GM21529 (cell line): ENCODE results near the gene IRAK1.
A peak's percentile ranks its signal among the peaks of the same experiment; 100 is the strongest.

ENCODE experiments used
- ATAC-seq: cut with Tn5 transposase; IDR thresholded peaks from one replicate; pipeline ENCODE4 v1.9.1; 2021; ENCODE audit not compliant: unreplicated experiment

The IRAK1 gene

DNA sequence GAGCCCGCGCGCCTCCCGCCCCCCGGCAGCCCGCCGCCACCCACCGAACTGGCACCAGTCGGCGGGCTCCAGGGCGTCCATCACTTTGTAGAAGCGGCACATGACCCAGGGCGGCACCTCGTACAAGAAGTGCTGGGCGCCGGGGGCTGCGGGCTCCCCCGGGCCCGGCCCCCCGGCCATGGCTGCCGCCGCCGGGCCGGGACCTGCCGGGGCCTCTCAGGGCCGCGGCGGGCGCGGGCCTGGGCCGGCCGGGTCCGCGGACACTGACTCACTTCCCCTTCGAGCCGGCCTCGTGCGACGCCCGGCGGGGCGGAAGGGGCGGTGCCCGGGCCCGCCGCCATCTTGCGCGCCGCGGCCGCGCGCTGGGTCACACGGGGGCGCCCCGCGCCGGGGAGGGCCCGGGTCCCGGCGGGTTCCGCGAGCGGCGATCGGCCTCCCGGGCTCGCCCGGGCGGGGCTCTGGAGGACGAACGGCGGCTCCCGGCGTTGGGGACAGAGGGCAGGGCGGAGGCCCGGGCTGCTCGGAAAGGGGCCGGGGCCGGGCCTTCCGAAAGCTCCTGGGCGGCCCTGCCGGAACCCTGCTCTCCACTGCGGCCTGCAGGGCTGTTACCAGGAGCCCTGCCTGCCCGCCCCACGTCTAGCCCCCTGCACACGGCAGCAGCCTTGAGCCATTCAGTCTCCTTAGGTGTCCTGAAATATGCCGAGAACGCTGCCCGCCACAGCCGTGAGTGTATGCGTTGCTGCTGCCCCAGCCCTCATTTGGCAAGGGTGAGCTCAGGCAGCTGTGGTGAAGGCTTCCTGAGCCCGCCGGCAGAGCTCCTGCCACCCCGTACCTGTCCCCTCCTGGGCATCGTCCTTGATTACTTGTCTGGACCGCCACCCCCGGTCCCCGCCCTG, at the start of gene IRAK1:
IRAK1 (minus strand) TSS at position 270 of the 896 bp plus-strand sequence; CDS start at position 180, 90 bp downstream.
- peak; percentile 55 for ATAC-seq

DNA sequence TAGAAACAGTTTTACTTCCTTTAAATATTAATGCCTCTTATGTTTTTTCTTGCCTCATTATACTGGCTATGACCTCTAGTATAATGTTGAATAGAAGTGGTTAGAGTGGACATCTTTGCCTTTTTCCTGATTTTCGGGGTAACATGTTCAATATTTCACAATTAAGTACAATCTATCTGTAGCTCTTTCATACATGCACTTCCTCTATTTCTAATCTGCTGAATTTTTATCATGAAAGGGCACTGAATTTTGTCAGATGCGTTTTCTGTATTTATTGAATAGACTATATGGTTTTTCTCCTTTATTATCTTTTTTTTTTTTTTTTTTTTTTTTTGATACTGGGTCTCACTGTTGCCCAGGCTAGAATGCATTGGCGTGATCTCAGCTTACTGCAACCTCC, 48.9 kb upstream of the IRAK1 start:
- no peak for ATAC-seq

DNA sequence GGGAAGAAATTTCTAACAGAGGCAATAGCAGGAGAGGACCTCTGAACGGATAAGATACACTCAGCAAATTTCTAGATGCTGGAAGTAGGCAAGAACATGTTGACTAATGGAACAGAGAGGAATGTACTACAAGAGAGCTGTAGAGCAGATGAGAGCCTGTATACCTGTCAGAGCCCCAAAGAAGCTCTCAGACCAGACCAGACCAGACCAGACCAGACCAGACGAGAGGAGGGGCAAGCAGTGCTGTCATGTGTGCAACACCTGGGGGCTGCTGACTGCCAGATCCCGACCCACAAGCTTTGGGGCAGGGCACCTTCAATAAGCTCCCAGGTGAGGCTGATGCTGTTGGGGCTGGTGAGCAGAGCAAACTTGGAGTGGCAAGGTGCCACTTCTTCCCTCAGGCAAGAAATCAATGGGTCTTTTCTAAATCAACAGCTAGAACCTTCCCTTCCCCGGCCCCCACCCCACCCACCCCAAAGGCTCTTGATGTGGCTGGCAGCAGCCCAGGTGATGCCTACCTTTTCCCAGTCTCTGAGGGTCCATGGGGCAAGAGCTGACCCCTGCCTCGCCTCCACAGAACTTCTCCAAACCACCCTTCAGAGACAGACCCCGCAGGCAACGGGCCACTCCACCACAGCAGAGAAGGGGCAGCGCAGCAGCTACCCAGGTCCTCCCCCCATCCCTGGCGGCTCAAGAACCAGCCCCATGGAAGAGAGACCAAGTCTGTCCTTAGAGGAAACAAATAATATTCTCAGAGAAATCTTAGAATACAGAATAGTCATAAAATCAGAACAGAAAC, 45.1 kb upstream of the IRAK1 start:
- ATAC-seq, result no peak

DNA sequence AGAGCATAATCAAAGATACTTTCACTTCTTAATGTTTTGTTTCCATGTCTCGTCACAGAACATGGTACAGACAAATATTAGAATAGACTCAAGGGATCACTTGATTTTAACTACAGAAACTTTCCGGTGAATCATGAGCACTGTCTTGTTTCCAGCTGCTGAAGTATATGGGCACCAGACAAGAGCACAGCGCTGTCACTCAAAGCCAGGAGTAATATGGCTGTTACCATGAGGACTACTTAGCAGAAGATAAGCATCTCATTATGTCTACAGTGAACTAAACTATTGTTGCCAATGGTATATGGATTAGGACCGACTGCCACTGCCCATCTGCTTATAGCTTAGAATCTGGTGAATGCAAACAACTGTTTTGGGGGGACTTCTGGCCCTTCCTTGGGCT, 43.5 kb upstream of the IRAK1 start:
- no peak for ATAC-seq

DNA sequence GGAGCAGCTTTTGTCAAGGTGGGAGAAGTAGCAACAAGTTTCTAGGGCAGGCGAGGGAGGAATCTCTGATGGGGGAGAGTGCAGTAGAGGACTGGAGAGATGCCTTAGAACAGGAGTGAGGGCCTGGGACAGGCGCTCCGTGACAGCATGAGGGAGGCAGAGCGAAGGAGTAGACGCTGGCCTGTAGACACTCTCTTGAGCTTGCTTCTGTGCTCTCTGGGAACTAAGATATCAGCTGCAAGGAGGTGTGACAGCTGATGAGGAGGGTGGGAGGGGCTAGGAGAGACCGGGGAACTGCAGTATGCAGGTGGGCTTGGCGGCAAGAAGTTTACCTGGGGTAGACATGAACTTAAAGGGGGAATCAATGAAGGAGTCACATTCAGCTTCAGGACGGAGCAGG, 42.1 kb upstream of the IRAK1 start:
- ATAC-seq, result no peak

DNA sequence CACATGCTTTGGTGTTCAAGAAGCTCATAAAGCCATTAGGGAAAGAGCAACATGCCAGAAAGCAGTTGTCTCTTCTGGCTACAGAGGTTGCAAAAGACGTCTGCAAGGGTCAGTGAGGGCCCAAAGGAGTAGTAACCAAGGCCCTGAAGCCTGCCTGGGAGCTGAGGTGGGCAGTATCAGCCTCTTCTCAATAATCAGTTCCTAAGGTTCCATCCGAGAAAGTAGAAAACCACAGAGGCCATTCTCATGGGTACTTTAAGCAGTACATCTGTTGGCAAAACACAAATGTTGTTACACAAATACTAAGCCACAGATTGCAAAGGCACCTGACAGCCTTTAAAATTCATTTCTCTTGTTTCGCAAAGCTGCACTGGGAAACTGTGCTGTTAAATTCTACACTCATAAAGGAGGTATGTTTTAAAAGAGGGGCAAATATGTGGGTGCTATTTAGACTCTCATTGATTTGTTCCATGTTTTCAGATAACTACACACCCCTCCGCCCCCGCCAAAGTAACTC, 40.1 kb upstream of the IRAK1 start:
- ATAC-seq, result no peak

DNA sequence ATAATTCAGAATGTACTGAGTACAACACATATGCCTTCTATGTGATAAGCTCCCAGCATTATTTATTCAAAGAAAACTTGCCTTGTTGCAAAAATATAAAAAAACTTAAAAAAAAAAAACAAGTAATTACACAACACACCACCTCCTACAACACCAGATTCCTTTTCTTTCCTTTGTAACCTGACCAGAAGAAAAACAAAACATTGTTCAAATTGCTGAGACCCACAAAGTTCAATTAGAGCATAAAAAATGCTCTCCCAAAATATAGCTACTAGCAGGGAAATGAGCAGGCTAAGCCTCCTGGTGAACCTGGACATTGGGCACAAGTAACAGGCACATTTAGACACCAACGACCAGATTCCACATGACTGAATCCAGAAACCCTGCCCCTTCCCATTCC, 39.5 kb upstream of the IRAK1 start:
- no peak for ATAC-seq

DNA sequence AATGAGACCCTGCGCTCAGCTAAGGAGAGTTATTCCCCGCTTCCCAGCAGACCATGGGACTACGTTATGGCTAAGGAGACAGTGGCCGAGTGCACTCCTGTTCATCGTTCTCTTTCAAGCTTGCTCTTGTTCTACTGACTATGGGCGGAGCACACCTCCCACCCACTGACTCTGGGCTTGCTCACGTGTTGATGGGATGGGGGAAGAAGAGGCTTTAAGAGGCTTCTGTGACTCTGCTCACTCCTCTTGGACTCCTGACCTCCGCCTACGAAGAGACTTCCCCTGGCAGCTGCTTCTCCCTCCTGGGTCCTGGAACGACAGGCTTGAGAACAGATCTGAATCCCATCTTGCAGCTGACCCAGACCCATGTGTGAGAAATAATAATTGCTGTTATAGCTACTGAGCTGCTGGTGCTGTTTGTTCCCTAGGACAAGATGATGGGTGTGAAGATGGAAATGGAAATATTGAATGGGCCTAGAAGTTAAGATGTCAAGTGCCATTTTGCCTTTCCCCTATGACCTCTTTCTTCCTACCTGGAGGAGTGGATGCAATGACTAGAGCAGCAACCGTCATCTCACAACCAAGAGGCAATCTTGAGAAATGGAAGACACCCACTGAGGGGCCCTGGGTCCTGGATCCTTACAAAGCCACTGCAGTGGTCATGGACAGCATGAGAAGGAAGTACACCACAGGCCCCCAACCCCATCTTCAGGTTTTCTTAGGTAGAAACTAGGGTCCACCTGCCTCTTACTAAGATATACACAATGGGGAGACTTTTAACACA, 38.7 kb upstream of the IRAK1 start:
- no peak for ATAC-seq

DNA sequence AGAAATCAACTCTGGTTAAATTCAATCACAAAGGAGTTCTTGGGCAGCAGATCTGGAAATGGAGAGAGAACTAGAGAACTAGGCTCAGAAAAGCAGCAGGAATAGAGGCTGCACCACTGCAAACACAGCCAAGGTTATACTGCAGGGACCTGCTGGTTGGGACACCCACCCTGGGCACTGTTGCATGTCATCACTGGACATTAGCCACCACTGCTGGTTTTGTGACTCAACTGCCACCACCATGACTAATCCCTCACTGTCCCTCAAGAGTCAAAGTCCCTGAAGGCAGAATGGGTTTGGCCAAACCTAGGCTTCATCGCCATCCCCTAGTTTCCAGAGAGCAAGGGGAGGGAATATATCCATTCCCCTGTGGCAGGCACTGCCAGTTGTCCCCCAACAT, 38.1 kb upstream of the IRAK1 start:
- ATAC-seq, result no peak

DNA sequence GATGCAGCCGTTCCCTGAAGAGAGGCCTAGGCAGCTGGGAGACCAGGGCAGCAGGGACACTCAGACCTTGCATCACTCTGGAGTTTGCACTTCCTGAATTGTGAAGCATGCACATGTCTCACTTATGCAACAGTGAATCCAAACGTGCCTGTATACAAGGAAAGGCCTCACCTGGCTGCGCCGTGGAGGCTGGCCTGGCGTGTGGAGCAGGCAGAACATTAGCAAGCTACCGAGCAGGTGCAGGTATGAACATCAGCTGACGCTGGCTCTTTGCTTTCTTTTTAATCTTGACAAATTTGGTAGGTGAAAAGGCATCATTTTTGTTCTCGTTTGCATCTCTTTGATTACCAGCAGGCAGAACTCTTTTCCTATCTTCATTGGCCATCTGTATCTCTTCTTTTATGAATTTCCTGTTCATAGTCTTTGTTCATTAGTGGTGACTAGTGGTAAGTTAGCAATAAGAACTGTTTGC, 37.1 kb upstream of the IRAK1 start:
- no peak for ATAC-seq

DNA sequence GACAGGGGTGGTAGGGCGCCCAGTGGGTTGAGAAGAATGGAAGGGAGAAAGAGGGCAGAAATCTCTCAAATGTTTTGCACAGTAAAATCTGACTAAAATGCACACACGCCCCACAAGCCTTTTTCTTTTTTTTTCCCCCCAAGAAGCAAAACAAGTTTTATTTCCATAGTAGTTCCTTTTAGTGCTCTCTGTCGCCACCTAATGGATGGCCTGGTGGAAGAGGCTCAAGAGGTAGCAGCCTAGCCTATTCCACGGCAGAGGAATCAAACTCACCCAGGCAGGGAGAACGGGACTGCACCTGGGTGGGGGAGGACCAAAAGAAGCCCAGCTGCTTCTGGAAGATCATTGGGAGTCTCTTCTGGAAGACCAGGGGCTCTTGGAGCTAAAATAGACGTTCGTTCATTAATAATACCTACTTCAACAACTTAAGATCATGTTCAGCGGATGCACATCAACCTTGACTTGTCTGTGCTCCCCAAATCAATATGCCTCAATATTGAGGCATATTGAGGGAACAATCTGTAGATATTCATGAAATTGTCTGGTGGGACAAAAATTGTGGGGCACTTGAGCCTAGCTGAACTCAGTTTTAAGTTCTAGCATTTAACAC, 31.6 kb upstream of the IRAK1 start:
- ATAC-seq, result peak; percentile 59

DNA sequence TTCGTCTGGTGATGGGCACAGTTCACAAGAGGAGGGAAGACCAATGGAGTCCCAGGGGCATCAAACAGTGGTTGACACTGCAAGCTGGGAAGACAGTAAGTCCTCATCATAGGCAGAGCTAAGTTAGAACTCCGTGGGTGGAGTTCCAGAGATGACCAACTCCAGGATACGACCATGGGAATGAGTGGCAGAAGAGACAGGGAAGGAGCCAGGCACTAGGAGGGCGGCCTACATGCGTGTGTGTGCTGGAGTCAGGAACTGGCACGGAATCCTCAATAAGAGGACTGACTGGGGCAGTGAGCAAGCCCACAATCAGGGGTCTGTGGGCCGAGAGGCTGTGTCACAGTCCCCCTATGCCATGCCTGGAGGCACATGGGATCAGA, 30.4 kb upstream of the IRAK1 start:
- ATAC-seq, result no peak

DNA sequence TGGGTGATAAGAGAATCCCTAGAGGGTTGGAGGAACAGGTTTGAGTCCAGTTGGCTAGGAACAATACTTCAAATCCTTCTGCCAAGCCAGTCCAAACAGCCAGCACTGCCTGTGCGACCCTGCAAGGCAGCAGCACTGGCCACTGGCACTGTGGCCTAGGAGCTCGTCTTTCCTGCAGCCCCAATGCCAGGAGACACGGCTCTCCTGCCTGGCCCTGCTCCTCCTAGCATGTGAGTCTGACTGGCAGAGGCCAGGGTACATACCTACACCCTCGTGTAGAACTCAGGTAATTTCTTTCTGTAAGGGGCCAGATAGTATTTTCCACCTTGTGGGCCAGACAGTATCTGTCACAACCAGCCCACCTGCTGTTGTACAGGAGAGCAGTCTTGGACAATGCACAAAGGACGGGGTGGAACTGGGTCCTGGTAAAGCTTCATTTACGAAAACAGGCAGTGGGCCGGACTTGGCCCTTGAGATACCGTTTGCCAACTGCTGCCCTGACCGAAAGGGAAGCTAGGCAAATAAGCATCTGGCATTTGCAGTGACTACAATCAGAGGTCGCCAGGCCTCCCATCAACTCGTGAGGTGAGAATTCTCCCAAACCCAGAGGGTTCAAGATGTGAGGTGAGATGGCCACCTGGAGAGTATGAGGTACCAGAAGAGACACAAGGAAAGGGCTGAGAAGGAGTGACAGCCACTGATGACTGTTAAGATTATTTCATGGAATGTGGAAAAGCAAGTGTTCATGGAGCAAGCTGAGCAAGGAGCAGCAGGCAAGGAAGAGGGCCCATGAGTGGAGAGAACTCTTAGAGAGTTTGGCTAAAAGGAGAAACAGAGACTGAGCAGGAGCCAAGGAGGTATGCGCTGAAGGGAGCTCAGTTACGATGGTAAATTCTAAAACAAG, 29.8 kb upstream of the IRAK1 start:
- ATAC-seq, result no peak

DNA sequence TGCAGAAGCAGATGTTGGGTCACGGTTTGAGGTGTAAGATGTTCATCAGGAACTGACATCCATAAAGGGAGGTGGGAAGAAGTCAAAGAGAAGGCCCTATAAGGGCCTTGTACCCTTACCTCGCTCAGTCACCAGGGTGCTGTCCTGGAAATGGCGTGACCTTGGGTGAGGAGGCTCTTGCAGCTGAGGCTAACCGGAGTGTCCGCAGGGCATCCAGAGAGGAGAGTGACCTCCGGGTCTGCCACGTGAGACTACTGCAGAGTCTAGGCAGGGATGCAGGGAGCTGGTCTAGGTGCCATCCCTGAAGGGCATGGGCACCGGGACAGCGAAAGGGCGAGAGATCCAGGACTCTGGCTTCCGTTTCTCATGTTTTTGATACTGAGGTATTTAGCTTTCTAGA, 28.7 kb upstream of the IRAK1 start:
- ATAC-seq, result no peak

DNA sequence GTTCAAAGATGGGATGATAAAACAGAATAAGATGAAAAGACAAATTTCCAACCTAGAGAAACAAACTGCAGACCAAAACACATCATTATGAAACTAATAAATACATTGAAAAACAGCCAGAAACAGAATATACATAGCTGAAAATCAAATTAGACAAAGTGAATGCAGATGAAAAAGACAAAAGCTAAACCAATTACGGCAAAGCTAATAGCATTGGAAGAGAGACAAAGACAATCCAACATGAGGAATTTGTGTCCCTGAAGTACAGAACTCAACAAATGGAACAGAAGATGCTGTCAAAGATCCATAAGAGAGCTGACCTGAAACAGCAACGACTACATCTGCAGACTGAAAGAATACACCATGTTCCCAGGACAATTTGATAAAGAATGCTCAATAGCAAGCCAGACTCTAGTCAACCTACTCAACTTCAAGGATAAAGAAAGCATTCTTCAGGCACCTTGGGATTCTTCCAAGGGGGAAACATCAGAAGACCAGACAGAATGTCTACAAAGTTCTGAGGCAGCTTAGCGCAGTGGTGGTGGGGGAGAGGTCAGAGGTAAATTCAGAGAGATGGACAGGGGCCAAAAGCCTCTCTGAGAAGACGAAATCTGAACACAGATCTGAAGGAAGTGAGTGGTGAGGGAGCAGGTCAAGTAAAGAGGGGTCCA, 27.4 kb upstream of the IRAK1 start:
- ATAC-seq, result no peak

DNA sequence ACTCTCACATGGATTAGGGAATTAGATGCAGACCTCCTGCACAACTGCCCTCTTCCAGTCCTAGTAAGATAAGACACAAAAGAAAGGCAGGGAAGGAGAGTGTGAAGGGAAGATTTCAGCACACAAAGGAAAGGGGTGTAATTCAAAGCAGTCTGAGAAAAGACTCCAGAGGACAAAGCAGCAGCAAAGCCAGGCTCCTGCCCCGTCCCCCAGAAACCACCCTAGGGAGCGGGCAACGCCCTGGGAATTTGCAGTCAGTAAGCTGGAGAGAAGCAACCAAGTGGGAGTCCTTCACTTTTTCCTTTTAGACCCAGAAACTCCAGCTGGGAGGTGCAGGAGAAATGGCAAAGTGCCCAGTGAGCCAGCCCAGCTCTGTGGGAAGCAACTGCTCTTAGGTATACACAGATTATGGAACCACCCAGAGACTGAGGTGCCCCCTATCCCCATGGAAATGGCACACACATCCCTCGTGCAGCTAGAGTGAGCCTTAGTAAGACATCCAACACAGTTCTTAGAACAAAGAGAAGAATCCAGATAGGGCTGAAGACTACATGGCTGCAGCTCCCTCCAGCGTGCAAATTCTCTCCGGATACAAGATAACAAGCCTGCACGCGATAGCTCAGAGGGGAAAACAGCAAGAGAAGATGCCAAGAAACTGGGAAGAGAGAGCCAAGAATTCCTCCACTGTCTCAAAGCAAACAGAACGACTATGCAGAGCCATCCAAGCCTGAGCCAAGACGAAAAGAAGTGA, 26.5 kb upstream of the IRAK1 start:
- ATAC-seq, result no peak

DNA sequence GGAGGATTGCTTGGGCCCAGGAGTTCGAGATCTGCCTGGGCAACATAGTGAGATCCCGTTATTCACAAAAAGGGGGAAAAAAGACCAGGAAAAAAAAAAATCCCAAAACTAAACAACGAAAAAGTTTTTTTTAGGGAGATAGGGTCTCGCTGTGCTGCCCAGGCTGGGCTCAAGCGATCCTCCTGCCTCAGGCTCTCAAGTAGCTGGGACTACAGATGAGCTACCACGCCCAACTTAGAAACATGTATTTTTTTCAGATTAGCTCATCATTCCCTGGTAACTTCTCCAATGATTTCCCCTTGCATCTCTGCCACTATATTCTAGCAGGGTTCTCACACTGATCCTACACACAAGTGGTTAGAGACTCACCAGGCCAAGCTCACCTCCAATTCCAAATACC, 24.4 kb upstream of the IRAK1 start:
- no peak for ATAC-seq

DNA sequence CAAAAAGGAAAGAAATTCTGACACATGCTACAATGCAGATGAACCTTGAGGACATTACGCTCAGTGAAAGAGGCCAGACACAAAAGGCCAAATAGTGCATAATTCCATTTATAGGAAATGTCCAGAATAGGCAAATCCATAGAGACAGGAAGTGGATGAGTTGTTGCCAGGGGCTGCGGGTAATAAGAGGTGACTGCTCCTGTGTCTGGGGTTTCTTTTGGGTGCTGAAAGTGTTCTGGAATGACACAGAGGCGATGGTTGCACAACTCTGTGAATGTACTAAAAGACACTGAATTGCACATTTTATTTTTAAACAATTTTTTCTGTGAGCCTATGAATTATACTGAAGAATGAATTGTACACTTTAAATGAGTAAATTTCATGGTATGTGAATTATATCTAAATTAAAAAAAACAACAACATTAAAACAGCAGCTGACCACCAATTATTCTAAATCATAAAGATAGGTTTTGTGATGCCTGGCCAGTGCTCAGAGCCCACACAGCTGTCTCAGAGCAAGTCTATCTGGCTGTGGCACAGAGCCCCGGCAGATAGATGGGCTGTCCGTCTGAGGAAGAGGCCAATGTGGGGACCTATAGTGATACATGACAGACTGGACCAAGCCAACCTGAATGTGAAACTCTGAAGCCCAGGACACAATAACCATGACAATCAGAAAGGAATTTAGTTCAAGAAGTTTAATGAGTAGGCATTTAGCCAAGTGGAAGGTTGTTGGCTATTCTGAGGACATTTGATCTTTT, 23.5 kb upstream of the IRAK1 start:
- ATAC-seq, result no peak
